Loucy (cell line): ENCODE measurements around the gene VAV3.
A peak's percentile ranks its signal among the peaks of the same experiment; 100 is the strongest.

Experiments
- H2AFZ ChIP-seq: fragments of 200-600 bp; sonication (generic); 2 replicates; pipeline ENCODE4 v1.6.0; 2016; ENCODE audit warnings: antibody characterized with exemption, mild to moderate bottlenecking, low read length, moderate library complexity
- H3F3A ChIP-seq: fragments of 200-600 bp; 2 replicates; pipeline ENCODE4 v1.6.0; 2016; ENCODE audit warnings: antibody characterized with exemption, low read depth, mild to moderate bottlenecking
- H3K27me3 ChIP-seq: fragments of 200-600 bp; sonication (generic); 2 replicates; pipeline ENCODE4 v1.6.1; 2014; ENCODE audit warnings: low read length, mild to moderate bottlenecking; ENCODE audit not compliant: insufficient read depth, poor library complexity, severe bottlenecking
- H3K36me3 ChIP-seq: fragments of 200-600 bp; sonication (generic); 2 replicates; pipeline ENCODE4 v1.6.1; 2016; ENCODE audit warnings: low read length; ENCODE audit not compliant: insufficient read depth
- H3K4me1 ChIP-seq: fragments of 200-600 bp; sonication (generic); 2 replicates; pipeline ENCODE4 v1.5.1; 2014; ENCODE audit warnings: low read length, mild to moderate bottlenecking; ENCODE audit not compliant: insufficient read depth, poor library complexity, severe bottlenecking
- H3K4me2 ChIP-seq: fragments of 200-600 bp; sonication (generic); 2 replicates; pipeline ENCODE4 v1.6.0; 2014; ENCODE audit warnings: antibody characterized with exemption, low read length, low read depth, mild to moderate bottlenecking; ENCODE audit not compliant: poor library complexity, severe bottlenecking
- H3K4me3 ChIP-seq: fragments of 200-600 bp; sonication (generic); 2 replicates; pipeline ENCODE4 v1.5.1; 2014; ENCODE audit warnings: low read length, mild to moderate bottlenecking, mixed read lengths; ENCODE audit not compliant: poor library complexity, severe bottlenecking
- H3K79me2 ChIP-seq: fragments of 200-600 bp; sonication (generic); 2 replicates; pipeline ENCODE4 v1.6.1; 2014; ENCODE audit warnings: low read length; ENCODE audit not compliant: insufficient read depth
- H3K9ac ChIP-seq: fragments of 200-600 bp; sonication (generic); 2 replicates; pipeline ENCODE4 v1.6.0; 2014; ENCODE audit warnings: mild to moderate bottlenecking, low read depth, low read length, moderate library complexity; ENCODE audit not compliant: poor library complexity, severe bottlenecking
- H3K9me2 ChIP-seq: fragments of 200-600 bp; sonication (generic); replicated peaks from 2 replicates; pipeline ENCODE4 v1.6.1; 2016; ENCODE audit warnings: low read depth, low read length, mixed read lengths
- H3K9me3 ChIP-seq: fragments of 200-600 bp; sonication (generic); 2 replicates; pipeline ENCODE4 v1.6.1; 2014; ENCODE audit warnings: mild to moderate bottlenecking, antibody characterized with exemption, low read length, low read depth; ENCODE audit not compliant: insufficient read depth
- H4K20me1 ChIP-seq: fragments of 200-600 bp; sonication (generic); 2 replicates; pipeline ENCODE4 v1.6.0; 2014; ENCODE audit warnings: antibody characterized with exemption, low read length, mild to moderate bottlenecking; ENCODE audit not compliant: insufficient read depth, poor library complexity, severe bottlenecking
- CTCF ChIP-seq: fragments of 200-600 bp; sonication (generic); conservative IDR thresholded peaks from 2 replicates; pipeline ENCODE4 v1.5.1; 2014; ENCODE audit warnings: mild to moderate bottlenecking, antibody characterized with exemption, low read length
- EZH2phosphoT487 ChIP-seq: fragments of 200-600 bp; IDR thresholded peaks from 2 replicates; pipeline ENCODE4 v1.6.1; 2018; ENCODE audit warnings: antibody characterized with exemption, mild to moderate bottlenecking, moderate library complexity, borderline replicate concordance

Gene VAV3

GRCh38 chr1:107972391-107973180, 7.6 kb upstream of the VAV3 start:
- no peak overlapping the region for H3K4me3 ChIP-seq
- peaks cover 6% of the 10 kb centered on the region for H3K4me1 ChIP-seq
- no peaks in the 10 kb centered on the region for H3K36me3 ChIP-seq
- H3K9me3 ChIP-seq: no peaks in the 10 kb centered on the region
- H3K4me2 ChIP-seq: no peak overlapping the region
- H4K20me1 ChIP-seq: no peaks in the 10 kb centered on the region
- H2AFZ ChIP-seq: no peak overlapping the region
- no peaks in the 10 kb centered on the region for H3K79me2 ChIP-seq
- no peaks in the 10 kb centered on the region for H3K27me3 ChIP-seq
- no peaks in the 10 kb centered on the region for H3K9me2 ChIP-seq
- TF ChIP-seq EZH2phosphoT487: no peak
- no peak for TF ChIP-seq CTCF
- no peaks in the 10 kb centered on the region for H3F3A ChIP-seq
- H3K9ac ChIP-seq: no peak overlapping the region

GRCh38 chr1:107966550-107966949, 1.6 kb upstream of the VAV3 start:
- no peak overlapping the region for H2AFZ ChIP-seq
- H3F3A ChIP-seq: no peaks in the 10 kb centered on the region; the same call in 1 of the 2 replicates
- peaks cover 32% of the 10 kb centered on the region for H3K79me2 ChIP-seq
- no peaks in the 10 kb centered on the region for H3K9me3 ChIP-seq
- H3K36me3 ChIP-seq: no peaks in the 10 kb centered on the region
- no peaks in the 10 kb centered on the region for H3K9me2 ChIP-seq
- no peak overlapping the region for H3K9ac ChIP-seq
- H4K20me1 ChIP-seq: peaks cover 15% of the 10 kb centered on the region
- no peak overlapping the region for H3K4me2 ChIP-seq
- TF ChIP-seq CTCF: no peak
- TF ChIP-seq EZH2phosphoT487: no peak
- no peaks in the 10 kb centered on the region for H3K27me3 ChIP-seq
- H3K4me1 ChIP-seq: peaks cover 22% of the 10 kb centered on the region
- H3K4me3 ChIP-seq: no peak overlapping the region

GRCh38 chr1:107964336-107965109, 457 bp downstream of the VAV3 start:
- H3K9me2 ChIP-seq: no peaks in the 10 kb centered on the region
- H3K4me3 ChIP-seq: peak overlapping the region; percentile 89
- TF ChIP-seq CTCF (no peak), EZH2phosphoT487 (no peak)
- no peaks in the 10 kb centered on the region for H3K9me3 ChIP-seq
- H3K4me1 ChIP-seq: peaks cover 33% of the 10 kb centered on the region
- H4K20me1 ChIP-seq: peaks cover 32% of the 10 kb centered on the region
- peak overlapping the region; percentile 86 for H3K4me2 ChIP-seq
- H3K27me3 ChIP-seq: no peaks in the 10 kb centered on the region
- no peaks in the 10 kb centered on the region; the same call in 1 of the 2 replicates for H3F3A ChIP-seq
- H3K36me3 ChIP-seq: no peaks in the 10 kb centered on the region
- H2AFZ ChIP-seq: no peak overlapping the region
- H3K79me2 ChIP-seq: peaks cover 52% of the 10 kb centered on the region
- H3K9ac ChIP-seq: peak overlapping the region; percentile 98
